SK-N-SH (cell line): ENCODE data around the gene LMBR1. TPM values are rescaled to one million over a fixed set of nuclear protein-coding genes. Genes with fewer than 3 reads are reported as not detected.

Source experiments
- CTCF ChIA-PET: fragments of 300-600, 350-600 bp; formaldehyde crosslinking; extraction: SDS; loops from one replicate; lab custom pipeline; 2021; lab: Yijun Ruan, JAX
- POLR2A ChIA-PET: fragments of 350-600 bp; sonication (Branson Sonifier 250); formaldehyde crosslinking; extraction: SDS; loops from one replicate; lab custom pipeline; 2020; ENCODE audit warnings: antibody characterized with exemption, inconsistent platforms; lab: Yijun Ruan, JAX
- DNase-seq: peaks from one replicate; pipeline ENCODE4 v3.0.0; 2012
- H2AFZ ChIP-seq: fragments of 200-600 bp; sonication (generic); 2 replicates; pipeline ENCODE4 v1.8.1; 2016; ENCODE audit warnings: antibody characterized with exemption, mild to moderate bottlenecking, low read depth
- H3F3A ChIP-seq: fragments of 200-600 bp; sonication (generic); replicated peaks from 2 replicates; pipeline ENCODE3; 2016; ENCODE audit warnings: antibody characterized with exemption, mild to moderate bottlenecking; ENCODE audit not compliant: insufficient read depth
- H3K27ac ChIP-seq, 2 experiments: fragments of 200-500 bp in 1 of 2; fragments of 200-600 bp in 1 of 2; sonication (Bioruptor generic) in 1 of 2; sonication (generic), shearing (Covaris generic) in 1 of 2; 2 replicates each; pipeline versions ENCODE4 v1.5.1 to v1.6.1; 2014 to 2016; ENCODE audit warnings: low read depth in 2 of 2, inconsistent platforms in 1 of 2, low read length in 1 of 2, mild to moderate bottlenecking in 1 of 2, mixed read lengths in 1 of 2
- H3K27me3 ChIP-seq: fragments of 200-600 bp; sonication (generic), shearing (Covaris generic); 2 replicates; pipeline ENCODE4 v1.6.1; 2016; ENCODE audit warnings: mixed run types; ENCODE audit not compliant: insufficient read depth
- H3K36me3 ChIP-seq, 2 experiments: fragments of 200-500 bp in 1 of 2; fragments of 200-600 bp in 1 of 2; sonication (Bioruptor generic) in 1 of 2; sonication (generic) in 1 of 2; replicated peaks in 1 of 2; 2 replicates each; pipeline versions ENCODE3 to v1.5.1; 2014 to 2016; ENCODE audit warnings: low read length in 1 of 2, mild to moderate bottlenecking in 1 of 2; ENCODE audit not compliant: insufficient read depth in 2 of 2, control insufficient read depth in 1 of 2
- H3K4me1 ChIP-seq, 2 experiments: fragments of 200-500 bp in 1 of 2; fragments of 200-600 bp in 1 of 2; sonication (Bioruptor generic) in 1 of 2; sonication (generic), shearing (Covaris generic) in 1 of 2; 2 replicates each; pipeline versions ENCODE4 v1.5.1 to v1.6.1; 2014 to 2016; ENCODE audit warnings: low read depth in 1 of 2, low read length in 1 of 2, mixed run types in 1 of 2; ENCODE audit not compliant: insufficient read depth in 2 of 2, control insufficient read depth in 1 of 2
- H3K4me2 ChIP-seq: fragments of 200-600 bp; sonication (generic), shearing (Covaris generic); 2 replicates; pipeline ENCODE4 v1.6.1; 2017; ENCODE audit warnings: mixed run types
- H3K4me3 ChIP-seq, 2 experiments: fragments of 200-500 bp in 1 of 2; fragments of 200-600 bp in 1 of 2; sonication (Bioruptor generic) in 1 of 2; sonication (generic), shearing (Covaris generic) in 1 of 2; 2 replicates each; pipeline versions ENCODE4 v1.5.1 to v1.8.1; 2014 to 2016; ENCODE audit warnings: low read depth in 2 of 2, inconsistent platforms in 1 of 2, low read length in 1 of 2, mild to moderate bottlenecking in 1 of 2, mixed read lengths in 1 of 2, moderate library complexity in 1 of 2
- H3K79me2 ChIP-seq: fragments of 200-600 bp; sonication (generic); 2 replicates; pipeline ENCODE4 v1.8.1; 2017; ENCODE audit warnings: mild to moderate bottlenecking; ENCODE audit not compliant: insufficient read depth
- H3K9ac ChIP-seq: fragments of 200-600 bp; sonication (generic); 2 replicates; pipeline ENCODE4 v1.6.1; 2017; ENCODE audit warnings: mixed run types
- H3K9me2 ChIP-seq: fragments of 200-600 bp; sonication (generic); 2 replicates; pipeline ENCODE4 v1.6.1; 2017; ENCODE audit warnings: mixed run types
- H3K9me3 ChIP-seq: fragments of 200-600 bp; sonication (generic); 2 replicates; pipeline ENCODE4 v1.6.1; 2017; ENCODE audit warnings: mixed run types, mild to moderate bottlenecking, moderate library complexity
- H4K20me1 ChIP-seq: fragments of 200-600 bp; sonication (generic); 2 replicates; pipeline ENCODE4 v1.6.1; 2017; ENCODE audit warnings: mild to moderate bottlenecking, mixed run types; ENCODE audit not compliant: insufficient read depth
- CTCF ChIP-seq: fragments of 200-600 bp; sonication (generic); IDR thresholded peaks from 2 replicates; pipeline ENCODE4 v1.6.1; 2017; ENCODE audit warnings: antibody characterized with exemption, mild to moderate bottlenecking, moderate library complexity
- ELF1 ChIP-seq: IDR thresholded peaks from 2 replicates; pipeline ENCODE4 v1.4.0; 2012
- FOSL2 ChIP-seq: IDR thresholded peaks from 2 replicates; pipeline ENCODE4 v1.4.0; 2012; ENCODE audit warnings: low read depth, mild to moderate bottlenecking, moderate library complexity, borderline replicate concordance
- FOXJ3 ChIP-seq: sonication (generic); formaldehyde crosslinking; IDR thresholded peaks from 2 replicates; pipeline ENCODE4 v1.5.1; 2020; ENCODE audit warnings: mild to moderate bottlenecking, missing genetic modification reagents
- FOXM1 ChIP-seq: IDR thresholded peaks from 2 replicates; pipeline ENCODE4 v1.4.0; 2012; ENCODE audit warnings: low read depth, mild to moderate bottlenecking
- GATA2 ChIP-seq: sonication (generic); formaldehyde crosslinking; IDR thresholded peaks from 2 replicates; pipeline ENCODE4 v1.5.0; 2020; ENCODE audit warnings: mild to moderate bottlenecking, missing genetic modification reagents
- MXI1 ChIP-seq: IDR thresholded peaks from 2 replicates; pipeline ENCODE4 v1.6.1; 2012; ENCODE audit warnings: mild to moderate bottlenecking, low read depth, low read length, improper control_type of control experiment
- POLR2AphosphoS5 ChIP-seq: IDR thresholded peaks from 2 replicates; pipeline ENCODE4 v1.6.1; 2012; ENCODE audit warnings: low read depth, low read length
- RCOR1 ChIP-seq: fragments of 150-350 bp; IDR thresholded peaks from 2 replicates; pipeline ENCODE4 v1.6.1; 2017; ENCODE audit warnings: antibody characterized with exemption, low read length
- REST ChIP-seq: IDR thresholded peaks from 2 replicates; pipeline ENCODE4 v1.6.1; 2012; ENCODE audit warnings: mild to moderate bottlenecking, low read depth, low read length, moderate library complexity
- RFX5 ChIP-seq: IDR thresholded peaks from 2 replicates; pipeline ENCODE4 v1.6.1; 2012; ENCODE audit warnings: mild to moderate bottlenecking, improper control_type of control experiment, low read length
- SIN3A ChIP-seq: IDR thresholded peaks from 2 replicates; pipeline ENCODE4 v1.6.1; 2012; ENCODE audit warnings: low read depth, mild to moderate bottlenecking, low read length, moderate library complexity, borderline replicate concordance
- SMC3 ChIP-seq: IDR thresholded peaks from 2 replicates; pipeline ENCODE4 v1.6.1; 2012; ENCODE audit warnings: low read depth, low read length, improper control_type of control experiment
- TAF1 ChIP-seq: IDR thresholded peaks from 2 replicates; pipeline ENCODE4 v1.6.1; 2012; ENCODE audit warnings: low read depth, mild to moderate bottlenecking, low read length, moderate library complexity, borderline replicate concordance
- TCF12 ChIP-seq: IDR thresholded peaks from 2 replicates; pipeline ENCODE4 v1.4.0; 2012
- YY1 ChIP-seq: IDR thresholded peaks from 2 replicates; pipeline ENCODE4 v1.4.0; 2012; ENCODE audit warnings: low read depth, mild to moderate bottlenecking
- WGBS: methylation state at CpG from one replicate; pipeline ENCODE4 v1.1.6; 2017; ENCODE audit warnings: low lambda C conversion rate; 5-methylcytosine and 5-hydroxymethylcytosine counted together
- polyA plus RNA-seq, 3 experiments: library from polyadenylated mRNA; depleted of rRNA; stranded (reverse); fragments of >200 nt; gene quantifications; 2 replicates each; pipeline ENCODE4 v1.2.3, GENCODE V29; 2012
- TF ChIP-seq, protein P1 (sequence below): IDR thresholded peaks from 2 replicates; pipeline ENCODE4; 2012
- TF ChIP-seq, protein P2 (sequence below): IDR thresholded peaks from 2 replicates; pipeline ENCODE4 v1.4.0; 2012; ENCODE audit warnings: low read depth, borderline replicate concordance

Gene LMBR1
- polyA plus RNA-seq, 1 of the 3 experiments (the other 2 are of a cell fraction): 24.6 TPM

DNA sequence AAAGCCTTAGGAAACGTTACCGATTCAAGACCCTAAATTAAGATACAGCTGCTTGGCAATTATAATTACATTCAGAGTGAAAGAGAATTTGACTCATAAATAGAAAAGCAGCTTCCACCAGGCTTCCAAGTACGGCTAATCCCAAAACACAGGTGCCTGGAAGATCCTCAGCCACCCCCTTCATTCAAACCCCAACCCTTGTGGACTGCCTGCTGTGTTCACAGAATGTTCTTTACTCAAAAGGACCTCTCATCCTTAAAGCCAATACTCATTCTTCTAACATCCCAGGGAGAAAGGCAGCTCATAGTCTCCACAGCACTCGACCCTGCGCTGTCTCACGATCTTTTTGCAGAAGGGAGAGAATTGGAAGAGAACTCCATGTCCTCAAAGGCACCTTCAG lies 219.5 kb downstream of the LMBR1 start (continued):
- no peak for TF ChIP-seq REST
- TF ChIP-seq, all 33 proteins: peak for 0

GRCh38 chr7:156669035-156669828 lies 223.8 kb downstream of the LMBR1 start:
- Histone ChIP-seq H3K4me1 (peaks cover 0 to 6% of the 10 kb centered on the region in 2 experiments; a peak in 2 of 4 replicates), H4K20me1 (no peaks in the 10 kb centered on the region), H3K36me3 (peaks cover 8 to 49% of the 10 kb centered on the region in 2 experiments), H3K27me3 (no peaks in the 10 kb centered on the region), H3K9me3 (no peaks in the 10 kb centered on the region), H2AFZ (no peak overlapping the region), H3K4me2 (no peak overlapping the region), H3K27ac (no peak overlapping the region), H3K4me3 (no peak overlapping the region), H3F3A (no peaks in the 10 kb centered on the region), H3K9ac (no peak overlapping the region), H3K79me2 (no peaks in the 10 kb centered on the region), H3K9me2 (no peaks in the 10 kb centered on the region)
- POLR2A ChIA-PET: no interaction called here
- DNase-seq: no peak
- 96% methylated on average over 17 of the region's 19 CpGs for WGBS
- CTCF ChIA-PET: interaction anchor here (1.1 to 1.7 kb wide), 2 partner anchors 12 to 110 kb away, joined by 3 to 5 read pairs; no protein-coding TSS in a partner anchor
- TF ChIP-seq FOXJ3 (CRISPR knock-in tag): no peak
- no peak for TF ChIP-seq POLR2AphosphoS5
- TF ChIP-seq SMC3: no peak
- TF ChIP-seq YY1: no peak
- TF ChIP-seq REST: no peak
- TF ChIP-seq, protein P1, sequence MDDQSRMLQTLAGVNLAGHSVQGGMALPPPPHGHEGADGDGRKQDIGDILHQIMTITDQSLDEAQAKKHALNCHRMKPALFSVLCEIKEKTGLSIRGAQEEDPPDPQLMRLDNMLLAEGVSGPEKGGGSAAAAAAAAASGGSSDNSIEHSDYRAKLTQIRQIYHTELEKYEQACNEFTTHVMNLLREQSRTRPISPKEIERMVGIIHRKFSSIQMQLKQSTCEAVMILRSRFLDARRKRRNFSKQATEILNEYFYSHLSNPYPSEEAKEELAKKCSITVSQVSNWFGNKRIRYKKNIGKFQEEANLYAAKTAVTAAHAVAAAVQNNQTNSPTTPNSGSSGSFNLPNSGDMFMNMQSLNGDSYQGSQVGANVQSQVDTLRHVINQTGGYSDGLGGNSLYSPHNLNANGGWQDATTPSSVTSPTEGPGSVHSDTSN: no peak
- TF ChIP-seq FOXM1: no peak
- TF ChIP-seq FOSL2: no peak
- no peak for TF ChIP-seq RFX5
- TF ChIP-seq SIN3A: no peak
- no peak for TF ChIP-seq ELF1
- no peak for TF ChIP-seq CTCF
- TF ChIP-seq TAF1: no peak
- no peak for TF ChIP-seq MXI1
- no peak for TF ChIP-seq RCOR1
- no peak for TF ChIP-seq TCF12
- no peak for TF ChIP-seq GATA2 (CRISPR knock-in tag)
- TF ChIP-seq, protein P2, sequence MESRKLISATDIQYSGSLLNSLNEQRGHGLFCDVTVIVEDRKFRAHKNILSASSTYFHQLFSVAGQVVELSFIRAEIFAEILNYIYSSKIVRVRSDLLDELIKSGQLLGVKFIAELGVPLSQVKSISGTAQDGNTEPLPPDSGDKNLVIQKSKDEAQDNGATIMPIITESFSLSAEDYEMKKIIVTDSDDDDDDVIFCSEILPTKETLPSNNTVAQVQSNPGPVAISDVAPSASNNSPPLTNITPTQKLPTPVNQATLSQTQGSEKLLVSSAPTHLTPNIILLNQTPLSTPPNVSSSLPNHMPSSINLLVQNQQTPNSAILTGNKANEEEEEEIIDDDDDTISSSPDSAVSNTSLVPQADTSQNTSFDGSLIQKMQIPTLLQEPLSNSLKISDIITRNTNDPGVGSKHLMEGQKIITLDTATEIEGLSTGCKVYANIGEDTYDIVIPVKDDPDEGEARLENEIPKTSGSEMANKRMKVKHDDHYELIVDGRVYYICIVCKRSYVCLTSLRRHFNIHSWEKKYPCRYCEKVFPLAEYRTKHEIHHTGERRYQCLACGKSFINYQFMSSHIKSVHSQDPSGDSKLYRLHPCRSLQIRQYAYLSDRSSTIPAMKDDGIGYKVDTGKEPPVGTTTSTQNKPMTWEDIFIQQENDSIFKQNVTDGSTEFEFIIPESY: no peak
